GM10266 (cell line): ENCODE results near the gene PSKH1.

Source experiments
- DNase-seq: peaks from one replicate; pipeline ENCODE4 v3.0.0; 2012; ENCODE audit errors: extremely low spot score
- TF ChIP-seq, protein P1 (sequence below): IDR thresholded peaks from 2 replicates; pipeline ENCODE4 v1.5.1; 2012; ENCODE audit warnings: mild to moderate bottlenecking, low read depth; ENCODE audit not compliant: control insufficient read depth, insufficient read depth; ENCODE audit errors: missing control alignments

Gene PSKH1

DNA sequence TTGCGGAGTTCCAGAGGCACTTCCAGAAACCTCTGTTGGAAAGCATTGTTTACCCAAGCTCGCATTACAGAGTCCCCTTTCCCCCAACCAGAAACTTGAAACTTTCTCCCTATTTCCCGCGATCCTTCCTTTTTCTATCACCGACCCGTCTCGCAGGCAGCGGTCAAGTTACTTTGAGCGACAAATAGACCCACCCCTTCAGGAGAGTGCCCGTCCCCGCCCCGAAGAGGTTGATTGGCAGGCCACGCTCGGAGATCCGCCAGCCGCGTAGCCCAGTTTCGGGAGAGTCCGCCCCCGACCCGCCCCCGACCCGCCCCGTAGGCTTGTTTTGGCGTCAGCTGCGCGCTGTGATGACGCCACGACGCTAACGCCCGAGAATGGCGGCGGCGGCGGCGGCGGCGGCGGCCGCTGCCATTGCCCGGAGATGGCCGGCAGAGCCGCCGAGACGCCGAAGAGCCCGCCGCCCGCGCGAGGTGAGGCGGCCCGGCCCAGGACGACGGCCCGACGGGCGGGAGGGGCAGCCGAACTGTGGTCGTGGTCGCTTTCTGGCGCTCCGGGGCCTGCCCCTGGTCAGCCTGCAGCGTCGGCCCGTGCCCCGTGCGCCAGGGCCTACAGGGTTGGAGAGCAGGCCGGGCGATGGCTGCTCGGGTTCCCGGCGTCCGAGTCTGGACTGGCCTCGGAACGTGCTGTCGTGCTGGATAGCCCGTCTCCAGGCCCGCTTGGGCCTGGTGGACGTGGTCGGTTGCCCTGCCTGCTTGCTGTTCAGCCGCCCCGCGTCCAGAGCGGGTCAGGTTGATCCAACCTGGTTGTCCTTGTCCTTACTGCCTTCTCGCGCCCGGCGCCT lies at the start of gene PSKH1:
Gene PSKH1, plus strand, starts transcription at position 356 of the 844 bp plus-strand sequence. CDS start 15,496 bp downstream, outside the sequence.
- DNase-seq: peak; percentile 100
- TF ChIP-seq, protein P1, sequence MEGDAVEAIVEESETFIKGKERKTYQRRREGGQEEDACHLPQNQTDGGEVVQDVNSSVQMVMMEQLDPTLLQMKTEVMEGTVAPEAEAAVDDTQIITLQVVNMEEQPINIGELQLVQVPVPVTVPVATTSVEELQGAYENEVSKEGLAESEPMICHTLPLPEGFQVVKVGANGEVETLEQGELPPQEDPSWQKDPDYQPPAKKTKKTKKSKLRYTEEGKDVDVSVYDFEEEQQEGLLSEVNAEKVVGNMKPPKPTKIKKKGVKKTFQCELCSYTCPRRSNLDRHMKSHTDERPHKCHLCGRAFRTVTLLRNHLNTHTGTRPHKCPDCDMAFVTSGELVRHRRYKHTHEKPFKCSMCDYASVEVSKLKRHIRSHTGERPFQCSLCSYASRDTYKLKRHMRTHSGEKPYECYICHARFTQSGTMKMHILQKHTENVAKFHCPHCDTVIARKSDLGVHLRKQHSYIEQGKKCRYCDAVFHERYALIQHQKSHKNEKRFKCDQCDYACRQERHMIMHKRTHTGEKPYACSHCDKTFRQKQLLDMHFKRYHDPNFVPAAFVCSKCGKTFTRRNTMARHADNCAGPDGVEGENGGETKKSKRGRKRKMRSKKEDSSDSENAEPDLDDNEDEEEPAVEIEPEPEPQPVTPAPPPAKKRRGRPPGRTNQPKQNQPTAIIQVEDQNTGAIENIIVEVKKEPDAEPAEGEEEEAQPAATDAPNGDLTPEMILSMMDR: no peak

DNA sequence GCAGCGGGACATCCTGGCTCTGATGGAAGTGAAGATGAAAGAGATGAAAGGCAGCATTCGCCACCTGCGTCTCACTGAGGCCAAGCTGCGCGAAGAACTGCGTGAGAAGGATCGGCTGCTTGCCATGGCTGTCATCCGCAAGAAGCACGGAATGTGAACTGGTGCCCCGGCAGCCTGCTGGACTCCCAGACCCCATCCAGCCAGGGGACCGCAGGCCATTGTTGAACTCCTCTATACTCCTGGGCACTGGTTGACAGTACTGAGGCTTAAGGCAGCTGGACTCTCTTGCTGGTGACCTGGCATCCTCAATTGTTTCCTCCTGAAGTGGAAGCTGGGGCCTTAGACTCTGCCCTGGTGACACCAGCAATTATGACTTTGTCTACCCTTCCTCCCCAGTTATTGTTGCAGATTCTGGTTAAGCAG lies 49.7 kb upstream of the PSKH1 start:
- DNase-seq: no peak
- TF ChIP-seq, protein P1: no peak

DNA sequence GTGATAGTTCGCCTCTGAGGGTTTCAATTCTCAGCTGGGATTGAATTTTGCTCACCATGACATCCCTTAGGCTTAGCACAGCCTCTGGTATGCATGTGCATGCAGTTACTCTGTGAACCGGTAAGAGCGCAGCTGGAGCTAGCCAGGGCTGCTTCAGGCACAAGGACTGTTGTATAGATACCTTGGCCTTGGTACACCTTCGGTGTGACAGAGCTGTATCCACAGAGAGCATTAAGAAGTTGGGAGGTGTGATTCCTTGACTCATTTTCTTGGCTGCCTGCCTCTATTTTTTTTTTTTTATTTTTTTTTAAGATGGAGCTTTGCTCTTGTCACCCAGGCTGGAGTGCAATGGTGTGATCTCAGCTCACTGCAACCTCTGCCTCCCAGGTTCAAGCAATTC lies 48.6 kb upstream of the PSKH1 start:
- no peak for DNase-seq
- TF ChIP-seq, protein P1: no peak

DNA sequence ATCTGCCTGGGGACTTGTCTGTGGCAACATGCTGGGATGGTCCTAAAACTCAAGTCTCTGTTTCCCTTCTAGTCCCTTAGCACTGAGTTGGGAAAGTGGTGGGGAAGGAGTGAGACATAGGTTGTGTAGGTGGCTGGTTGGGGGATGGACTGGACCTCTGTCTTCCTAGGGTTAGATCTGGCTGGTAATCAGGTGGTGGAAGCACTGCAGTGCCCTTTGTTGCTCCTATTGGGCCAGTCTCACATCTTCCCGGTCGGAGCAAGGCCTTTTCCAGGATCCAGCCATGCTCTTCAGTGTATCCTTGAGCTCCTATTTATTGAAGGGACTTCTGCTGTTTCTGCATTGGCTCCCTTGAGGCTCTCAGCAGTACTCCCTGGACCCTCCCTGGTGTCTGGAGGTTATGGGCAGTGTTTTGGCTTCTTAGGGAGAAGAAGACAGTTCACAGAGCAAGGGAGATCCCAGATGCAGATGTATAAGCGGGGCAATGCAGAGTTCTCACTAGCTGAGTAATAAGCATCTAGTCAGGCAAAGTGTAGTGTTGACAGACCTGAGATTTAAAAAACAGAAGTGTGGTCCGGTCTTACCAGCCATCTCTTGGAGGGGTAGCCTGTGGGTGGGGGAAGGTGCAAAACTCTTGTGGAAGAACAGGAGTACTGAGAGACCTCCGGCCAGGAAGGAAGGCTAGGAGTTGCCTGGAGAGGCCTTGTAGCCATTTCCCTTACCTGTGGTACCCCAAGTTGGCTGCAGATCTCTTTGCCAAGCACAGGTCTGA lies 47.6 kb upstream of the PSKH1 start:
- TF ChIP-seq, protein P1: no peak
- peak; percentile 33 for DNase-seq

DNA sequence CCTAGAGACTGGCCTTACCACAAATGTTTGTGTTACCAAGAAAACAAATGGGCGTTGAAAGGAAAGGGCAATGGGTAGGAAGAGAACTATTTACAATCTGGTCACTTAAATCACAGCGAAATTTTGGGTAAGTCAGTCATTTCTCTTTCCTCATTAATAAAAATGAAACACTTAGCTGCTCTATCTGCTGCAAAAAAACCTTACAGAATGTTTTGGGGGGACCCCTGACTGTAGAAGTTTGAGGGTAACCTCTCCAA lies 47.1 kb upstream of the PSKH1 start:
- no peak for DNase-seq
- TF ChIP-seq, protein P1: no peak

DNA sequence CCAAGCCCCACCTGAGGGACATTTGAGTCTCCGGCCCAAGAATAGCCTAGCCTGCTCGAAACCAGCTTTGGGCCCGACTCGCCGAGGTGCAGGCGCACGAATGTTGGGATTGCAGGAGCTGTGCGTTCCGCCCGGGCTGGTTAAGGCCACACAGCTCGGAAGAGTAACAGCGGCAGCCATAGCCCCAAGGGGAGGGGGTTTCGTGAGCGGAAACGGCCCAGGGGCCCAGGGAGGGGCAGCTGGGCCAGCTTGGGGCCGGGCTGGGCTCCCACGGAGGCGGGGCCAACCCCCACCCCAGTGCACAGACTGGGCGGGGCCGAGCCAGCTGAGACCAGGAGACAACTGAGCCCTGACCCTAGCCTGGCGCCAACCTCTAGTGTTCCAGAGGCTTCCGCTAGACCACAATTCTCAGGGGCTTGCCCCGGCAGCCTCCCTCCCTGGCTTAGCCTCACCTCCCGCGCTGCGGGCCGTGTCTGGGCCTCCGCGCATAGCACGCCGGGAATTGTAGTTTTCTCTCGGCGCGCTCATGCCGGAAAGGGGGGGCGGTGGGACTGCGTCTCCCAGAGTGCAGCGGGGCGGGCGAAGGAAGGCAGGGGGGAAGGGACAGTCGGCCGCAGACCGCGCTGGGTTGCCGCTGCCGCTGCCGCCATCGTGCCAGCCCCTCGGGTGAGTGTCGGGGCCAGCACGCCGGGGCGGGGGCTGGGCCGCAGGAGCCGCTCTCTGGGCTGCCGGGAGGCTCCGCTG lies 46.6 kb upstream of the PSKH1 start, which contains the start of gene NUTF2:
Gene NUTF2, plus strand, starts transcription at position 614 of the 744 bp plus-strand sequence. CDS start 18,198 bp downstream, outside the sequence.
- TF ChIP-seq, protein P1: no peak
- peak; percentile 97 for DNase-seq
